ENCODE data around the gene COG2.
"Not testable (repeated sequence)": the region's sequence is repeated elsewhere in the genome, so short reads cannot be mapped to it uniquely, and the experiment has no call there.

The COG2 gene

GRCh38 chr1:230642263-230642959, at the start of gene COG2:
Gene COG2 (plus strand): TSS chr1:230642481. CDS start chr1:230642607, 126 bp downstream.
- H3K4me1 ChIP-seq (ENCODE audit: control insufficient read depth, insufficient read depth, low read length): peaks cover 16% of the 10 kb centered on the region
- no peaks in the 10 kb centered on the region for H3K27me3 ChIP-seq (ENCODE audit: control insufficient read depth, insufficient read depth, low read length)
- H3K9ac ChIP-seq (ENCODE audit: low read depth, low read length): peak within 1 kb of the TSS; percentile 89
- H3K27ac ChIP-seq (ENCODE audit: low read depth, low read length): peak within 1 kb of the TSS; percentile 90
- no peaks in the 10 kb centered on the region for H3K9me3 ChIP-seq (ENCODE audit: control insufficient read depth, insufficient read depth, low read length)
- peak within 1 kb of the TSS; percentile 91 for H3K4me3 ChIP-seq (ENCODE audit: low read depth, low read length)
- H3K36me3 ChIP-seq (ENCODE audit: control insufficient read depth, insufficient read depth, low read length): no peaks in the 10 kb centered on the region

- no peaks in the 10 kb centered on the region for H3K27me3 ChIP-seq (ENCODE audit: control insufficient read depth, insufficient read depth, low read length)
- H3K9me3 ChIP-seq (ENCODE audit: control insufficient read depth, insufficient read depth, low read length): 0 out of 2 replicates have a peak, but pooled peaks cover under 1% of the 10 kb centered on the region
- no peaks in the 10 kb centered on the region for H3K4me1 ChIP-seq (ENCODE audit: control insufficient read depth, insufficient read depth, low read length)
- H3K9ac ChIP-seq (ENCODE audit: low read depth, low read length): no peak overlapping the region
- H3K27ac ChIP-seq (ENCODE audit: low read depth, low read length): no peak overlapping the region
- no peaks in the 10 kb centered on the region for H3K36me3 ChIP-seq (ENCODE audit: control insufficient read depth, insufficient read depth, low read length)
- no peak overlapping the region for H3K4me3 ChIP-seq (ENCODE audit: low read depth, low read length)
Observed at GRCh38 chr1:230592848-230593414, 49.4 kb upstream of the COG2 start.

GRCh38 chr1:230594214-230594773, 48.0 kb upstream of the COG2 start:
- Histone ChIP-seq H3K4me1 (ENCODE audit: control insufficient read depth, insufficient read depth, low read length) (no peaks in the 10 kb centered on the region), H3K9me3 (ENCODE audit: control insufficient read depth, insufficient read depth, low read length) (peaks cover 14% of the 10 kb centered on the region), H3K27ac (ENCODE audit: low read depth, low read length) (no peak overlapping the region), H3K27me3 (ENCODE audit: control insufficient read depth, insufficient read depth, low read length) (no peaks in the 10 kb centered on the region), H3K4me3 (ENCODE audit: low read depth, low read length) (no peak overlapping the region), H3K36me3 (ENCODE audit: control insufficient read depth, insufficient read depth, low read length) (no peaks in the 10 kb centered on the region), H3K9ac (ENCODE audit: low read depth, low read length) (no peak overlapping the region)

- peaks cover 3% of the 10 kb centered on the region; the same call in 1 of the 2 replicates for H3K4me1 ChIP-seq (ENCODE audit: control insufficient read depth, insufficient read depth, low read length)
- H3K36me3 ChIP-seq (ENCODE audit: control insufficient read depth, insufficient read depth, low read length): no peaks in the 10 kb centered on the region
- no peaks in the 10 kb centered on the region for H3K27me3 ChIP-seq (ENCODE audit: control insufficient read depth, insufficient read depth, low read length)
- H3K9me3 ChIP-seq (ENCODE audit: control insufficient read depth, insufficient read depth, low read length): peaks cover 22% of the 10 kb centered on the region
- H3K9ac ChIP-seq (ENCODE audit: low read depth, low read length): no peak overlapping the region
- no peak overlapping the region for H3K27ac ChIP-seq (ENCODE audit: low read depth, low read length)
- H3K4me3 ChIP-seq (ENCODE audit: low read depth, low read length): no peak overlapping the region
Observed at GRCh38 chr1:230595181-230595580, 47.1 kb upstream of the COG2 start.

- Histone ChIP-seq H3K27me3 (ENCODE audit: control insufficient read depth, insufficient read depth, low read length) (no peaks in the 10 kb centered on the region), H3K4me1 (ENCODE audit: control insufficient read depth, insufficient read depth, low read length) (peaks cover 9% of the 10 kb centered on the region), H3K4me3 (ENCODE audit: low read depth, low read length) (no peak overlapping the region), H3K9ac (ENCODE audit: low read depth, low read length) (no peak overlapping the region), H3K27ac (ENCODE audit: low read depth, low read length) (no peak overlapping the region), H3K36me3 (ENCODE audit: control insufficient read depth, insufficient read depth, low read length) (no peaks in the 10 kb centered on the region), H3K9me3 (ENCODE audit: control insufficient read depth, insufficient read depth, low read length) (peaks cover 23% of the 10 kb centered on the region)
Observed at GRCh38 chr1:230596306-230596705, 46.0 kb upstream of the COG2 start.

GRCh38 chr1:230598745-230599144, 43.5 kb upstream of the COG2 start:
- peaks cover 33% of the 10 kb centered on the region for H3K9me3 ChIP-seq (ENCODE audit: control insufficient read depth, insufficient read depth, low read length)
- H3K36me3 ChIP-seq (ENCODE audit: control insufficient read depth, insufficient read depth, low read length): no peaks in the 10 kb centered on the region
- H3K9ac ChIP-seq (ENCODE audit: low read depth, low read length): no peak overlapping the region
- peak overlapping the region; percentile 15; the same call in 1 of the 2 replicates for H3K4me3 ChIP-seq (ENCODE audit: low read depth, low read length)
- no peaks in the 10 kb centered on the region for H3K27me3 ChIP-seq (ENCODE audit: control insufficient read depth, insufficient read depth, low read length)
- no peak overlapping the region for H3K27ac ChIP-seq (ENCODE audit: low read depth, low read length)
- H3K4me1 ChIP-seq (ENCODE audit: control insufficient read depth, insufficient read depth, low read length): peaks cover 9% of the 10 kb centered on the region

- Histone ChIP-seq H3K9me3 (ENCODE audit: control insufficient read depth, insufficient read depth, low read length) (peaks cover 33% of the 10 kb centered on the region), H3K4me3 (ENCODE audit: low read depth, low read length) (no peak overlapping the region; the same call in 1 of the 2 replicates), H3K27me3 (ENCODE audit: control insufficient read depth, insufficient read depth, low read length) (no peaks in the 10 kb centered on the region), H3K36me3 (ENCODE audit: control insufficient read depth, insufficient read depth, low read length) (no peaks in the 10 kb centered on the region), H3K9ac (ENCODE audit: low read depth, low read length) (no peak overlapping the region), H3K4me1 (ENCODE audit: control insufficient read depth, insufficient read depth, low read length) (peaks cover 9% of the 10 kb centered on the region), H3K27ac (ENCODE audit: low read depth, low read length) (peak overlapping the region; percentile 87)
Observed at GRCh38 chr1:230599926-230600656, 42.2 kb upstream of the COG2 start.

GRCh38 chr1:230600657-230601400, 41.5 kb upstream of the COG2 start:
- Histone ChIP-seq H3K4me3 (ENCODE audit: low read depth, low read length) (peak overlapping the region; percentile 33; the same call in 1 of the 2 replicates), H3K27ac (ENCODE audit: low read depth, low read length) (peak overlapping the region; percentile 95)
- H3K4me1 ChIP-seq (ENCODE audit: control insufficient read depth, insufficient read depth, low read length): not testable (repeated sequence)

GRCh38 chr1:230609208-230609607, 33.1 kb upstream of the COG2 start:
- H3K4me3 ChIP-seq (ENCODE audit: low read depth, low read length): no peak overlapping the region
- H3K9me3 ChIP-seq (ENCODE audit: control insufficient read depth, insufficient read depth, low read length): no peaks in the 10 kb centered on the region
- H3K36me3 ChIP-seq (ENCODE audit: control insufficient read depth, insufficient read depth, low read length): no peaks in the 10 kb centered on the region
- no peak overlapping the region for H3K9ac ChIP-seq (ENCODE audit: low read depth, low read length)
- H3K4me1 ChIP-seq (ENCODE audit: control insufficient read depth, insufficient read depth, low read length): peaks cover 21% of the 10 kb centered on the region
- peak overlapping the region; percentile 4 for H3K27ac ChIP-seq (ENCODE audit: low read depth, low read length)
- no peaks in the 10 kb centered on the region for H3K27me3 ChIP-seq (ENCODE audit: control insufficient read depth, insufficient read depth, low read length)

More at GRCh38 chr1:230600657-230601400, 41.5 kb upstream of the COG2 start:
- H3K36me3 ChIP-seq (ENCODE audit: control insufficient read depth, insufficient read depth, low read length); H3K27me3 ChIP-seq (ENCODE audit: control insufficient read depth, insufficient read depth, low read length): not testable (repeated sequence)
- Histone ChIP-seq H3K9me3 (ENCODE audit: control insufficient read depth, insufficient read depth, low read length) (peaks cover 33% of the 10 kb centered on the region), H3K9ac (ENCODE audit: low read depth, low read length) (peak overlapping the region; percentile 36; the same call in 1 of the 2 replicates)

GRCh38 chr1:230610589-230610988, 31.7 kb upstream of the COG2 start:
- H3K4me1 ChIP-seq (ENCODE audit: control insufficient read depth, insufficient read depth, low read length): peaks cover 21% of the 10 kb centered on the region
- H3K4me3 ChIP-seq (ENCODE audit: low read depth, low read length): no peak overlapping the region
- no peak overlapping the region for H3K27ac ChIP-seq (ENCODE audit: low read depth, low read length)
- H3K27me3 ChIP-seq (ENCODE audit: control insufficient read depth, insufficient read depth, low read length): no peaks in the 10 kb centered on the region
- H3K9ac ChIP-seq (ENCODE audit: low read depth, low read length): no peak overlapping the region
- H3K9me3 ChIP-seq (ENCODE audit: control insufficient read depth, insufficient read depth, low read length): no peaks in the 10 kb centered on the region
- H3K36me3 ChIP-seq (ENCODE audit: control insufficient read depth, insufficient read depth, low read length): no peaks in the 10 kb centered on the region

All from HUES48 (cell line).